GM21367 (cell line): ENCODE data around the gene C2orf81.
"Not testable (repeated sequence)": the region's sequence is repeated elsewhere in the genome, so short reads cannot be mapped to it uniquely, and the experiment has no call there.

Experiments used
- ATAC-seq: cut with Tn5 transposase; IDR thresholded peaks from one replicate; pipeline ENCODE4 v1.9.1; 2021; ENCODE audit not compliant: unreplicated experiment

The C2orf81 gene

DNA sequence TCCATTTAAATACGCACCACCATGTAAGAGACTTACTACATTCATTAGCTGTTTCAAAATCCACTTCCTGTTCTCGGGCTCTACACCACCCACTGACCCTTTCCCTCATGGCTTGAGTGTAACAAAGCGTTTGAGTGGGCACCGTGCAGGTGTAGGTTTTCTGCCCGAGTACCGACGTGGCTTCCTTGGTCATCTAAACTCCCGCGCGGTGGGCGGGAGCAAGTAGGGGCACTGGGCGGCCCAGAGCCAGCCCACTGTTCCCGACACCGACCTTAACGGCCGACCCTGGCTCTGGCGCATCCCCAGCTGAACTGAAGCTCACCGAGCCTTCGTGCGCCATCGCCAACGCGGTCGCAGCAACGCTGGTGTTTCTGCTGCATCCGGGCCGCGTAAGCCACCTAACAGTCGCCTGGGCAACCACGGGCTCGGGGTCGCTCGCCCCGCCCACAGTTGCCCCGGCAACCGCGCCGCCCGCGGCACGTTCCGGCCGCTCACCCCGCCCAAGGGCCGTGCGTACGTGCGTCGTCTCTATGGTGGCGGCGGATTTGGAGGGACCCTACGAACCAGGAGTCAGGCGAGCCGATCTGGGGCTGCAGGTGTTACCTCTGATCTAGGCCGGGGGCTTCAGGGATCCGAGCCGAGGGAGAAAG lies at the start of gene C2orf81, which contains the start of gene WDR54:
Gene C2orf81, minus strand, starts transcription at position 399 of the 650 bp plus-strand sequence. Its CDS starts 59 bp downstream, at position 340.
Gene WDR54, plus strand, starts transcription at position 510 of the 650 bp plus-strand sequence. CDS start 424 bp downstream, outside the sequence.
- peak; percentile 80 for ATAC-seq

DNA sequence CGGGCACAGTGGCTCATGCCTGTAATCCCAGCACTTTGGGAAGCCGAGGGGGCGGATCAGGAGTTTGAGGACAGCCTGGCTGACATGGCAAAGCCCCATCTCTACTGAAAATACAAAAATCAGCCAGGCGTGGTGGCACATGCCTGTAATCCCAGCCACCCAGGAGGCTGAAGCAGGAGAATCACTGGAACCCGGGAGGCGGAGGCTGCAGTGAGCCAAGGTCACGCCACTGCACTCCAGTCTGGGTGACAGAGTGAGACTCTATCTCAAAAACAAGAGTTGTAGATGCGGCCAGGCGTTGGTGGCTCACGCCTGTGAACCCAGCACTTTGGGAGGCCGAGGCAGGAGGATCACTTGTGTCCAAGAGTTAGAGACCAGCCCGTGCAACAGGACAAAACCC lies 49.3 kb upstream of the C2orf81 start:
- ATAC-seq, result not testable (repeated sequence)

DNA sequence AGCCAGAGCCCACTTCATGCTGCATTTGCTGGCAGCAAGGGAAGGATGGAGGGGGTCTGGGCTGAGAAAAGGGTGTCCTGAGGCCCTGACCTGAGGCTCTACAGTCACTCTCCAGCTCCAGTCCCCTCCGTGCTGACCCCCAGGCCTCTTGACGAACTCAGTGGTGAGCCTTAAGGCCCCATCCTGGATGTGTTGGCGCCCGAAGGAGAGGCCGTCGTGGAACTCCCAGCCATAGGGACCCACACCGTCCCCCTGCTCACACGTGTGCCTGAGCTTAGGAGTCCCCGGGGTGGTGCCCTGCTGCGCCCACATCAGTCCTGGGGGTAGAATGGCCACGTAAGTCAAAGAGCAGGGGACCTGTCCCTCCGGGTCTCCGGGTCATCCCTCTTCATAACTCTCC lies 43.0 kb upstream of the C2orf81 start:
- no peak for ATAC-seq

DNA sequence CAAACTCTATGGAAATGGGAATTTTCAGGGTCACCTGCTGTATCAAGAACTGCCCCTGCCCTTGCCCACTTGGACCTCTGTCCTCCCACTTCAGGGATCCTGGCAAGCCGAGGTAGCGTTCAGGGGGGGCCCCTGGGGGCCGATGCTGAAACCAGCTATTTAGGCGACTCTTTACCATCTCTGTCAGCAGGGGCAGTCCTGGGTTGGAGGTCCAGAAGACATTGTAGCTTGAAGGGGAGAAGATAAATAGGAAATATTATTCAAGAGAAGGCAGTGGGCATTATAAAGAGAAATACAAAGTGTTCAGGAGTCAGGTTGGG lies 41.3 kb upstream of the C2orf81 start:
- ATAC-seq, result no peak

DNA sequence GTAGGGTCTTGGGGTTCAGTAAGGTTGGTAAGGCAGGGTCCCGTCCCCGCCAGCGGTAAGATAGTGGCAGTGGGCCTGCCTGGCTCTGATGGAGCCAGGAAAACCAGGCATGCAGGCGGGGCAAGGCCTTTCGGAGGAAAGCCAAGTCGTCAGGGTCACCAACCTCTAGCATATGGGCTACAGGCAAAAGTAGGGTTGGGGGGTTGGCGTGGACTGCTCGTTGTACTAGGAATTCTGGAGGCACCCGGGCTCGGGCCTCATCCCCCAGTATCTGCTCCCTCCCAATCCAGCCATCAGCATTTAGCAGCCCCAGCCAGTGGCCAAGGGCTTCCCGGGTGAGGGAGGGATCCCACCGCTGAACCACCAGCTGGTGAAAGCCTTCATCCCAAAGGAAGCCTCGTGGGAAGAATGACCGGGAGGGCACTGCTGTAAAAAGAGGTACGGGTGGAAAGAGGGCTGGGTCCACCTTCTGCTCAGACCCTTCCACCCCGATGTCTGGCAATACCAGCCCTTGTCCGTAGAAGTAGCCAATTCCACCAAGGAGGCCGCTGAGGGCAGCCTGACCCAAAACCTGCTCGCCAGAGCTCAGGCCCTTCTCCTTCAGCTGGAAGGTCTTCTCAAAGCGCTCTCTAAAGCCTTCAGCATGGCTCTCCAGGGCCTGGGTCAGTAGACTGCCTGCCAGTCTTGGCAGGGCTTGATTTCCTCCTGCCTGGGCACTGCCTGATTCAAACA lies 40.8 kb upstream of the C2orf81 start:
- ATAC-seq, result no peak

DNA sequence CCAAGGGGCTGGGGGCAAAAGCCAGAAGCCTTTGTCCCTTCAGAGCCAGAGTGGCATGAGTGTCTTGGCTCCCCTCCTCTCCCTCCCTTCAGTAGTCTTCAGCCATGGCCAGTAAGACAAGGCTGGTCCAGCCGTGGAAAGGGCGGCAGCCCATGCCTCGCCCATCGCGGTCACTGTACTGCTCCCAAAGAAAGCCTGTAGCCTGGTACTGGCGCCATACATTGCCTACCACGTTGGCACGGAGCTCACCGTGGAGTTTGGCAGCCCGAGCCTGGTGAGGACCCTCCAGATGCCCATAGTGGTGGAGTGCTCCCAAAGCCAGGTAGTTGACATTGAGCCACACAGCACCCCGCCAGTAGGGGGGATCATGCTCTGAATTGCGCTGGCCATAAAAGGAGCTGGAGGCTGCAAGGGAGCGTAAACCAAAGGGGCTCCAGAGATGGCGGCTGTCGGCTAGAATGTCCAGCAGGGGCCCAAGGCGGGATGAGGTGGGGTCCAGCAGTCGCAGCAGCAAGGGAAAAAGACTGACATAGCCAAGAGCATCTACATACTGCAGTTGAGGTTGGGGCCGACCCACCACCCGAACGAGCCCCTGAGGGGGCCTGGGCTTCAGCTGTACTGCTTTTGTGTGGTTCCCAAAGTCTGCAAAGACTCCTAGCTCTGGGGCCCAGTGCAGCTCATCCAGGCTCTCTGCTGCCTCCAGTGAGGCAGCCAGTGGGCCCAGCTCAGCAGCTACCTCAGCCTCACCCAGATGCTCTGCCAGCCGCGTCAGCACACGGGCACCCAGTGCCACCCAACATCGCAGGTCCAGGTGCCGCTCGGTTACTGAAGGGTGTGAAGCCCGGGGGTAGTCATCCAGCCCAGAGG lies 40.0 kb upstream of the C2orf81 start:
- ATAC-seq, result no peak

DNA sequence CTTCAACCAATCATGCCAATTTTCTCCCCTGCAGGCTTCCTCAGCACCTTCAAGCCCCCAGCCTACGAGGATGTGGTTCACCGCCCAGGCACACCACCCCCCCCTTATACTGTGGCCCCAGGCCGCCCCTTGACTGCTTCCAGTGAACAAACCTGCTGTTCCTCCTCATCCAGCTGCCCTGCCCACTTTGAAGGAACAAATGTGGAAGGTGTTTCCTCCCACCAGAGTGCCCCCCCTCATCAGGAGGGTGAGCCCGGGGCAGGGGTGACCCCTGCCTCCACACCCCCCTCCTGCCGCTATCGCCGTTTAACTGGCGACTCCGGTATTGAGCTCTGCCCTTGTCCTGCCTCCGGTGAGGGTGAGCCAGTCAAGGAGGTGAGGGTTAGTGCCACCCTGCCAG lies 38.8 kb upstream of the C2orf81 start:
- not testable (repeated sequence) for ATAC-seq

DNA sequence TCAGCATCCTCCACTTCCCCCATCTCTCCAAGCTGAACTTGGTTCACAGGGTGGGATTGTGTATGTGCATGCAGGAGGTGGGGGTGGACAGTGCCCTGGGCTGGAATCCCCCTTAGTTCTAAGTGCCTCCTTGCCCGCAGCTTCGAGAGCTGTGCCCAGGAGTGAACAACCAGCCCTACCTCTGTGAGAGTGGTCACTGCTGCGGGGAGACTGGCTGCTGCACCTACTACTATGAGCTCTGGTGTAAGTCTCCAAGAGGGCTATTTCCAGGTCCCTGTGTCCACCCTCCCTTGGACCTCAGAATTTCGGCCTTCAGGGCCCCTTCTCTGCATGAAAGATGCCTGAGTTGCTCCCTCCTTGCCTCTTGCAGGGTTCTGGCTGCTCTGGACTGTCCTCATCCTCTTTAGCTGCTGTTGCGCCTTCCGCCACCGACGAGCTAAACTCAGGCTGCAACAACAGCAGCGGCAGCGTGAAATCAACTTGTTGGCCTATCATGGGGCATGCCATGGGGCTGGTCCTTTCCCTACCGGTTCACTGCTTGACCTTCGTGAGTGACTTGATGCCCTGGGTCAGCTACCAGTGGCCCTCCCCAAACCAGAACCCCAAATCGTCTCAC lies 38.2 kb upstream of the C2orf81 start:
- not testable (repeated sequence) for ATAC-seq

DNA sequence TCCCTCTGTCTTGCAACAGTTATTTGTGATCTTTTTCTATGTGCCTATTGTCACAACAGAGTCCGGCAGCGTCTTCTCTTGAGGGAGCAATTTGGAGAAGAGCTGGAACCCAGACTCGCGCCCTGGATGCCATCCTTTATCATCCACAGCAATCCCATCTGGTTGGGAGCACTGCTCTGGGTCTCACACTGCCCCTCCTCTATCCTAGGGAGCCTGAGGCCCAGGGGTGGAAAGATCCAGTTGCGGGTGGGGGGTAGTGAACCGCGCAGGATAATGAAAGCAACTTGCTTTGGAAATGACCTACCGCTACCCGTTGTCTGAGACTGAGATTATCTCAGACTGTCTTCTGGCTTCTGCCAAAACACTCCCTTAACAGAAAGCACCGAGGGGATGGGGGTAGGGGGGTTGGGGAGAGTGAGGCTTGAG lies 37.5 kb upstream of the C2orf81 start:
- ATAC-seq, result no peak

DNA sequence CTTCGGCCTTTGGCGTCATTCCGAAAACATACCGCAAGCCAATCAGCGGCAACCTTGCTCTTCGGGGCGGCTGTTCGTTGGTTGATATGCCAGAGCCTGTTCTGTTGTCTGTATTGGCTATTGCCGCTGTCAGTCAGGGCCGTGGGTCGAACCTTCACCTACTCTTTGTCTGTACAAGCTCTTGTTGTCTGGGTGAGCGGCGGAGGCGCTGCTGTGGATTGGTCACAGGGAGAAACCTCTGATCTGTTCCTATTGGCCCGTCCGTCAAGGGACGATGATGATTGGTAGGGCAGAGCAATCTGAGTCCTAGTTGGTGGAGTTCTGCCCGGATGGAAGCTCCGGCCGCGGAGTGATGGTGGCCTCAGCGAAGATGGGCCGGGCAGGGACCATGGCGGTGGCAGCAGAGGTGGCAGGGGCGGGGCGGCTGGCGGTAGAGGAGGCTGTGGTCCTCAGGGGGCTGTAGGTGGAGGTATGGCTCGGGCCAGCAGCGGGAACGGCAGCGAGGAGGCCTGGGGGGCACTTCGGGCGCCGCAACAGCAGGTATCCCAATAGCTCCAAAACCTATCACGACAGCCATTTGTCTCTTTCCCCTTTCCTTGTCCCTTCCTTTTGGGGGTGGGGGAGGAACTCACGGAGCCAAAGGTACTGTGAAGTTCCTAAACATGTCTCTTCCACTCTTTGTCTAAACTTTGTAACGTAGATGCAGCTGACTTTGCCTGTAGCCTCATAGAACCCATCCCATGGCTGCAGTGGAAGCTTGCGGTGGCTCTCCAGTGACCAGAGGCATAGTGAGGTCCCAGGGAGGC lies 36.9 kb upstream of the C2orf81 start, which contains the start of gene WBP1:
Gene WBP1, plus strand, starts transcription at position 307 of the 806 bp plus-strand sequence. Its CDS starts 165 bp downstream, at position 472.
- peak; percentile 75 for ATAC-seq

DNA sequence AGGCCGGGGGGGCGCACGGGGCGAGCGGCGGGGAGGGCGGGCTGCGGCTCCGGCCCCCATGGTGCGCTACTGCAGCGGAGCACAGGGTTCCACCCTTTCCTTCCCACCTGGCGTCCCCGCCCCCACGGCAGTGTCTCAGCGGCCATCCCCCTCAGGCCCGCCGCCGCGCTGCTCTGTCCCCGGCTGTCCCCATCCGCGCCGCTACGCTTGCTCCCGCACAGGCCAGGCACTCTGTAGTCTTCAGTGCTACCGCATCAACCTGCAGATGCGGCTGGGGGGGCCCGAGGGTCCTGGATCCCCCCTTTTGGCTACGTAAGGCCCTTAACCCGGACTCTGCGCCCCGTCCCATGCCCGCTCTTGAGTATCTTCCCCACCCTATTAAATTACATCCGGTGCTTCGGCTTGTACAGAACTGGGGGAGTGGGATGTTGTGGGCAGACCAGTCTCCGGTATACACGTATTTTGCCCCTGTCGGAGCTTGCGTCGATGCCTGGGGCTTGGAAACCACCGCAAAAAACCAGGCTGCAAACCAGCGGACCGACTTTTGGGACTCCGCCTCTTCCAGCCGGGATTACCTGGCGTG lies 36.2 kb upstream of the C2orf81 start:
- peak; percentile 28 for ATAC-seq

DNA sequence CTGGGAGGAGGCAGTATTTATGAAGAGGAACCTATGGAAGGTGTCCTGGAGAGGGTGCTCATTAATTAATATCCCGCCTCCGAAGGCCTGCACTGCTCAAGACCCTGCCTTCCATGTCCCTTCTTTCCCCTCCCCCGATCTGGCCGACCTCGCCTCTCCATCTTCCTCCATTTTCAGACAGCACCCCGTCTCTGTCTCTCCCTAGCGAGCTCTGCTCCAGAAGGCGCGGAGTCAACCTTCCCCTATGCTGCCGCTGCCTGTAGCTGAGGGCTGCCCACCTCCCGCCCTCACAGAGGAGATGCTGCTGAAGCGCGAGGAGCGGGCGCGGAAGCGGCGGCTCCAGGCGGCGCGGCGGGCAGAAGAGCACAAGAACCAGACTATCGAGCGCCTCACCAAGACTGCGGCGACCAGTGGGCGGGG lies 35.7 kb upstream of the C2orf81 start:
- no peak for ATAC-seq

DNA sequence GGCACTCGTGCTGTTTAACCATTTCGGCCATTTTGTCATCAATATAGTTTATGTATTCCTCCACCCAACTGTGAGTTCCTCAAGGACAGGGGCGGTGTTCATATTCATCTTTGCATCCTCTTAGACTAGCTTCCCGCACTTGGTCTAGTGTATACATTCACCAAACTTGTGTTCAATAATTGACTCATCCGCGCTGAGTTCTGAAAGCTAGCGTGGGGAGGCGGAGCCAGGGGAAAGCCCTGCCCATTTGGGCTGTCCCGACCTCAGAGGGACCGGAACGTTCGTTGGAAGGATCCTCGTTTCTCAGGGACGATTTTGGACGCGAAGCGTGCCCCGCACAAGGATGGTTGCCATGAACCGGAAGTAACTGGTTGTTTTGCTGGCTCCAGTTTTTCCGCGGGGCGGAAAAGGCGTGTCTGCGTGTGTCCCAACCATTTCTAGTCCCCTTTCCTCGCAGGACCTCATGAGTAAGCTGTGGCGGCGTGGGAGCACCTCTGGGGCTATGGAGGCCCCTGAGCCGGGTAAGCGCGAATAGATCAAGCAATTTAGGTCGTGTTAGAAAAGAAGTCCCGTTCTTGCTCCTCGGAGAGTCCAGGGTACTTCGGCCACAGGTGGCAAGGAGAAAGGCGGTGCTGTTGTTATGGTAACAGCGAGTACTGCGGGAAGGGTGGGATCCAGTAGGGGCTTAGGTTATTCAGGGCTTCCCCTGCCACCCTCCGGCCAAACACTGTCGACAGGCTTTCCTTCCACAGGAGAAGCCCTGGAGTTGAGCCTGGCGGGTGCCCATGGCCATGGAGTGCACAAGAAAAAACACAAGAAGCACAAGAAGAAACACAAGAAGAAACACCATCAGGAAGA lies 33.5 kb upstream of the C2orf81 start, which contains the start of gene INO80B:
Gene INO80B, plus strand, starts transcription at position 434 of the 858 bp plus-strand sequence. Its CDS starts 30 bp downstream, at position 464.
- ATAC-seq, result peak; percentile 30

DNA sequence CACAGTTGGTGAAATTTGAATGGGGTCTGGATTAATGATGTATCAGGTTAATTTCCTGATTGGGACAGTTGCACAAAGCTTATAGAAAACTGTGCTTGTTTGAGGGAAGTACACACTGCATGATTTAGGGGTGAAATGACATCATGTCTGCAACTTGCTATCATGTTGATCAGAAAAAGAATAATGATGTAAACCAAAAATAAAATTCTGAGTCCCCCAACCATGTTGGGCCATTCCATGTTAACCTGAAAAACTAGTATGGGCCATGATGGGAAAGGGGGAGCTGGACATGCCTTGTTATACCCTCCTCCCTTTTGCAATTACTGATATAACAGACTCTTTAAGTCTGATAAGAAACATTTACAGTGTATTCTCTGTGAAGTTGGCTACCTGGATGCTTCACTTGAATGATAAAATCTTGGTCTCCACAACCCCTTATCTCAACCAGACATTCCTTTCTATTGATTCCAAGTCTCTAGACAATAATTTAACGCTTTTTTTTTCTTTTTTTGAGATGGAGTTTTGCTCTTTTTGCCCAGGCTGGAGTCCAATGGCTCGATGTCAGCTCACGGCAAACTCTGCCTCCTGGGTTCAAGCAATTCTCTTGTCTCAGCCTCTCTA lies 29.3 kb upstream of the C2orf81 start:
- ATAC-seq, result no peak

DNA sequence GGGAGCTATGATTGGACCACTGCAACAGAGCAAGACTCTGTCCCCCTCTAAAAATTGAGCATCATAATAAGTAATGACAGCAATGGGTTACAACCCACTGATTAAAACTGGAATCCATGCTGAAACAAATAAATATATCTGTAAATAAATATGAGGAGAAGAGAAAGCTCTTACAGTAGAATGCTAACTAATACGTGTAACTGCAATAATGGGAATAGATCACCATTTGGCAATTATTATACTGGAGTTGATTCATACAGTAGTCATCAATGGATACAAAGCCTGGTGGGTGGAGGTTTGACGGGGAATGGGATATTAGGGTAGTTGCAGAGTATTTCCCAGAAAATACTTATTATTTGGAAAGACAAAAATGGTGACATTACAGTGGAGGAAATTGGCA lies 27.4 kb upstream of the C2orf81 start:
- no peak for ATAC-seq

DNA sequence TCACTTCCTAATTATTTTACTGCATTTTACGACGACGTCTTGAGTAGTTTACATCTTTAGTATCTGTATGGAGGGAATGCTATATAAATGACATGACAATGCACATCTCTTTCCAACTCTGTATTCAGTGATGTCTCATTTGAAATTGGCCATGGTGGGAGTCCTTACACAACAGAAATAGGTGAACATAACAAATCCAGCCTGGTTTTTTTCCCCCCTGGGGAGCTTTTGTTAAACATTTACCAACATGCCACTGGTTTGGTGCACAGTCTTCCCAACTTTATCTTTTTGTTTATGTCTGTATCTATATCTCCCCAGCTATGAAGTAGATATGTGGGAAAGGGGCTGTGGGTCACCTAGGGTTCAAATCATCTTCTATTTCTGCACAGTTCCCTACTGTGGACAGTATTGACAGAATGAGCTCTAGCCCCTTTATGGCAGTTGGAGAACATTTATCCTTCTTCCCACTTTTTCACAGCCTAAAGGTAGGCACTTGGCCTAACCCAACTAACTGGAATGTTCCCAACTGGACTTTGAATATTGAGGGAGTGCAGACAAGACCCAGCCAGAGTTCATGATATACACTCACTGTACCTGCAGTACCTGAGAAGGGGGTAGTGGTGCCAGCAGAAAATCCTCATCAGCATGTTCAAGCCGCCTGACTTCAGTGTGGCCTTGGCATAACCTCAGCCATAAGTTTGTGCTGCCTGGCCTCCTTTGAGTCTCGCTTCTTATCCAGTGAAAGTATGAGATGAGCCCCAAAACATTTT lies 26.0 kb upstream of the C2orf81 start:
- no peak for ATAC-seq

DNA sequence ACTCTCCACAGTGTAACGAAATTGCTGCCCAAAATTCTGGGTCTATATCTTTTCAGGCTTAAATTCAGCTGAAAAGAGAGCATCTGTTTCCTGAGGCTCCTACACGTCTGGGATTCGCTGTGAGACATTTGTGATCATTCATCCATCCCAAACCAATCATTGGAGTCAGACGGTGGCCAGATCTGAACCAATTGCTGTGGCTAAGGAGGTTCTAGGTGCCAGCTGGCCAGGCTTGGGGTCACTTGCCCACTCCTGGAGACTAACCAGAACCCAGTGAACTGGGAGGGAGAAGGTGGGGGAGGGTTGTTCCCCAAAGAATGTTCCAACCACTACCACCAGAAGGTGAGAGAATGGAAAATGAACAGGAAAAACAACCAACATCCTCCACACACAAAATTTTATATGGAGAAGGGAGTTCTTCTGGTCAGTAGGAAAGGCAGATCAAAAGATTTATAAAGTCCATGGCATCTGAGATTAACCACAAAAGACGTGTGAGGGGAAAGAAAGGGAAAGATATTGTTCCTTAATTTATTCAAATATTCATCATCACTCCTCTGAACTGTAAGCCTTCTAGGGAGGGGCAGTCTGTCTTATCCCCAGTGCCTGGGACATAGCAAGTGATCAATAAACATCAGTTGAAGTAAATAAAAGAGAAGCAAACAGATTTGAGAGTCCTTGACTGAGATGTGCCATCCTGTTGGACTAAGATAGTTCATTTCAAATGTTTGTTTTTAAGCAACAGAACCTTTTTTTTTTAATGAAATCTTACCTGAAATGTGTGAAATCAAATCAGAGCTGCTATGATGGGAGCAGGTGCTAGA lies 23.3 kb upstream of the C2orf81 start:
- ATAC-seq, result no peak
